Smooth muscle cell (in vitro differentiated cells): ENCODE data around the gene PTPN3. TPM values are rescaled to one million over a fixed set of nuclear protein-coding genes. Genes with fewer than 3 reads are reported as not detected.
"Not testable (repeated sequence)": the region's sequence is repeated elsewhere in the genome, so short reads cannot be mapped to it uniquely, and the experiment has no call there.

Experiments used
- DNase-seq: peaks from one replicate; lab custom pipeline; 2025; ENCODE audit not compliant: unreplicated experiment; lab: John Stamatoyannopoulos, UW
- H2AFZ ChIP-seq: fragments of 200-600 bp; sonication (generic); 2 replicates; pipeline ENCODE4 v1.6.0; 2016; ENCODE audit warnings: antibody characterized with exemption, low read depth, mild to moderate bottlenecking
- H3F3A ChIP-seq: fragments of 200-600 bp; sonication (generic); 2 replicates; pipeline ENCODE4 v1.6.0; 2017; ENCODE audit warnings: antibody characterized with exemption, low read depth
- H3K27ac ChIP-seq: fragments of 200-600 bp; sonication (generic); 2 replicates; pipeline ENCODE4 v1.5.1; 2016; ENCODE audit warnings: low read depth, mild to moderate bottlenecking
- H3K27me3 ChIP-seq: fragments of 200-600 bp; sonication (generic); 2 replicates; pipeline ENCODE4 v1.6.1; 2016; ENCODE audit warnings: low read depth, mild to moderate bottlenecking
- H3K36me3 ChIP-seq: fragments of 200-600 bp; sonication (generic); 2 replicates; pipeline ENCODE4 v1.5.1; 2016; ENCODE audit warnings: low read depth
- H3K4me1 ChIP-seq: fragments of 200-600 bp; sonication (generic); 2 replicates; pipeline ENCODE4 v1.5.1; 2016; ENCODE audit warnings: low read depth
- H3K4me2 ChIP-seq: fragments of 200-600 bp; sonication (generic); 2 replicates; pipeline ENCODE4 v1.6.0; 2016; ENCODE audit warnings: mild to moderate bottlenecking
- H3K4me3 ChIP-seq: fragments of 200-600 bp; sonication (generic); 2 replicates; pipeline ENCODE4 v1.5.1; 2016; ENCODE audit warnings: mild to moderate bottlenecking
- H3K79me2 ChIP-seq: fragments of 200-600 bp; sonication (generic); 2 replicates; pipeline ENCODE4 v1.6.0; 2016; ENCODE audit warnings: low read depth, mild to moderate bottlenecking
- H3K9ac ChIP-seq: fragments of 200-600 bp; sonication (generic); 2 replicates; pipeline ENCODE4 v1.6.0; 2016; ENCODE audit warnings: low read depth
- H3K9me3 ChIP-seq: fragments of 200-600 bp; sonication (generic); replicated peaks from 2 replicates; pipeline ENCODE4 v1.5.1; 2016; ENCODE audit warnings: low read depth
- H4K20me1 ChIP-seq: fragments of 200-600 bp; sonication (generic); 2 replicates; pipeline ENCODE4 v1.6.0; 2016; ENCODE audit warnings: low read depth
- WGBS: methylation state at CpG from one replicate; pipeline ENCODE4 v1.1.7; 2016; ENCODE audit warnings: low lambda C conversion rate; 5-methylcytosine and 5-hydroxymethylcytosine counted together
- polyA plus RNA-seq: library from polyadenylated mRNA; unstranded; fragments of >200 nt; fragmentation: Nextera tagmentation; extraction: Ambion mirVana; gene quantifications from 2 replicates; pipeline ENCODE4 v1.2.1, GENCODE V29; 2016
- total RNA-seq: library from RNA; depleted of rRNA; stranded (reverse); fragments of >200 nt; gene quantifications from 2 replicates; pipeline ENCODE4 v1.2.3, GENCODE V29; 2014
- TF ChIP-seq, protein P1 (sequence below): fragments of 200-600 bp; sonication (generic); IDR thresholded peaks from 2 replicates; pipeline ENCODE4 v1.5.1; 2017; ENCODE audit warnings: borderline replicate concordance, mild to moderate bottlenecking, antibody characterized with exemption; ENCODE audit not compliant: insufficient read depth, poor library complexity, severe bottlenecking

The PTPN3 gene
- total and polyA plus RNA-seq, 2 experiments from 2014 or later: 2.2 to 5.5 TPM

DNA sequence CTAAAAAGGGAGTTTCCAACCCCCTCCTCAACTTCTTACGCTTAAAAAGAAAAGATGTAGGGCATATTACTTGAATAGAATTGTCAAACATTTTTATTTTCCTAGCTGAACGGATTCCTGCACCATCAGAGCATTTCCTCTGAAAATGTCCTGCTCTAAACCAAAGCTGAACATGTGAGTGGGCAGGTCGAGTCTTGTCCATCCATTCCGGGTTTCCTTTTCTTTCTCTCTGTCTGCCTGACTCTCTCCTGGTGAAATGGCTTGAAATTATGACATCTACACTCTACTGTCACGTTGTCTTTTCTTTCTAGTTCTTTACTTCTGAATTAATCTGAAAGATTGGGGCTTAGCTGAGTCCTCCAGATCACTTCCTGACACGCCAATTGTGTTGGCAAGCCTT is 39.2 kb upstream of the PTPN3 start:
- peaks cover 21% of the 10 kb centered on the region for H3K27me3 ChIP-seq
- no peak overlapping the region for H3K9ac ChIP-seq
- no peaks in the 10 kb centered on the region for H4K20me1 ChIP-seq
- no peaks in the 10 kb centered on the region for H3K36me3 ChIP-seq
- H3K4me1 ChIP-seq: no peaks in the 10 kb centered on the region
- TF ChIP-seq, protein P1, sequence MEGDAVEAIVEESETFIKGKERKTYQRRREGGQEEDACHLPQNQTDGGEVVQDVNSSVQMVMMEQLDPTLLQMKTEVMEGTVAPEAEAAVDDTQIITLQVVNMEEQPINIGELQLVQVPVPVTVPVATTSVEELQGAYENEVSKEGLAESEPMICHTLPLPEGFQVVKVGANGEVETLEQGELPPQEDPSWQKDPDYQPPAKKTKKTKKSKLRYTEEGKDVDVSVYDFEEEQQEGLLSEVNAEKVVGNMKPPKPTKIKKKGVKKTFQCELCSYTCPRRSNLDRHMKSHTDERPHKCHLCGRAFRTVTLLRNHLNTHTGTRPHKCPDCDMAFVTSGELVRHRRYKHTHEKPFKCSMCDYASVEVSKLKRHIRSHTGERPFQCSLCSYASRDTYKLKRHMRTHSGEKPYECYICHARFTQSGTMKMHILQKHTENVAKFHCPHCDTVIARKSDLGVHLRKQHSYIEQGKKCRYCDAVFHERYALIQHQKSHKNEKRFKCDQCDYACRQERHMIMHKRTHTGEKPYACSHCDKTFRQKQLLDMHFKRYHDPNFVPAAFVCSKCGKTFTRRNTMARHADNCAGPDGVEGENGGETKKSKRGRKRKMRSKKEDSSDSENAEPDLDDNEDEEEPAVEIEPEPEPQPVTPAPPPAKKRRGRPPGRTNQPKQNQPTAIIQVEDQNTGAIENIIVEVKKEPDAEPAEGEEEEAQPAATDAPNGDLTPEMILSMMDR: no peak
- no peak for DNase-seq
- H3K9me3 ChIP-seq: no peaks in the 10 kb centered on the region
- H2AFZ ChIP-seq: peak overlapping the region; percentile 62
- WGBS: 75% methylated on average over 6 of the region's 6 CpGs
- peak overlapping the region; percentile 57 for H3K4me2 ChIP-seq
- no peaks in the 10 kb centered on the region for H3K79me2 ChIP-seq
- no peaks in the 10 kb centered on the region for H3F3A ChIP-seq
- H3K27ac ChIP-seq: peak overlapping the region; percentile 64
- no peak overlapping the region for H3K4me3 ChIP-seq

DNA sequence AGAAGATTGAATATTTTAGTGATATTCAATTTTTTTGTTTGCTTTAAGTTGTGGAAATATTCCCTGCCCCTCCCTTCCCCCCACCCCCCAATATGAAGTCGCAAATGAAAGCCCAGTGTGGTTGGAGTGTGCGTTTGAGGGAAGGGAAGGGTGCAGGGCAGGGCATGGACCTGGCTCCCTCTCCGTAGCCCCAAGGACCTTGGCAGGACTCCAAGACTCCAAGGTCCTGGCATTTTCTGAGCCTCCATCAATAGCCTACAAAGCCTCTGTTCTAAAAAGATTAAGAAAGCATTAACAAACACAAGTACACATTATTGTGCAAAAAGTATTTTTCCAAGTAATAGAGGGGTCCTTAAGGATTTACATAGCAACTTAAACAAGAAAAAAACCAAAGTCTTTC is 38.8 kb upstream of the PTPN3 start:
- Histone ChIP-seq H3K4me1 (no peaks in the 10 kb centered on the region), H3K9me3 (no peaks in the 10 kb centered on the region), H4K20me1 (no peaks in the 10 kb centered on the region), H3F3A (no peaks in the 10 kb centered on the region), H3K4me3 (no peak overlapping the region), H3K27ac (no peak overlapping the region), H3K9ac (no peak overlapping the region), H3K36me3 (no peaks in the 10 kb centered on the region), H2AFZ (no peak overlapping the region), H3K79me2 (no peaks in the 10 kb centered on the region), H3K27me3 (peaks cover 23% of the 10 kb centered on the region), H3K4me2 (peak overlapping the region; percentile 57)
- 55% methylated on average over 3 of the region's 3 CpGs for WGBS
- TF ChIP-seq, protein P1: no peak
- no peak for DNase-seq

DNA sequence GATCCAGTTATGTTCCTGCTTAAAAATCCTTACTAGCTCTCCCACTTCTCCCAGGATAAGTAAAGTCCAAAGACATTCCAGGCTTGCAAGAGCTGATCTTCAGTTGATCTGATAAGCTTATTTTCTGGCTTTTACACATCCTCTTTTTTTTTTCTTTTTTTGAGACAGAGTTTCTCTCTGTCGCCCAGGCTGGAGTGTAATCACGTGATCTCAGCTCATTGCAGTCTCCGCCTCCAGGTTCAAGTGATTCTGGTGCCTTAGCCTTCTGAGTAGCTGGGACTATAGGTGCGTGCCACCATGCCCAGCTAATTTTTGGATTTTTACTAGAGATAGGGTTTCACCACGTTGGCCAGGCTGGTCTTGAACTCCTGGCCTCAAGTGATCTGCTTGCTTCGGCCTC is 37.3 kb upstream of the PTPN3 start:
- no peak overlapping the region for H3K9ac ChIP-seq
- no peak overlapping the region for H3K4me3 ChIP-seq
- H3K36me3 ChIP-seq: no peaks in the 10 kb centered on the region
- 88% methylated on average over 6 of the region's 6 CpGs for WGBS
- H3K4me2 ChIP-seq: no peak overlapping the region
- no peaks in the 10 kb centered on the region for H3K4me1 ChIP-seq
- TF ChIP-seq, protein P1: no peak
- DNase-seq: no peak
- no peaks in the 10 kb centered on the region for H3K79me2 ChIP-seq
- H3F3A ChIP-seq: no peaks in the 10 kb centered on the region
- H2AFZ ChIP-seq: no peak overlapping the region
- H3K9me3 ChIP-seq: no peaks in the 10 kb centered on the region
- H4K20me1 ChIP-seq: no peaks in the 10 kb centered on the region
- H3K27me3 ChIP-seq: peaks cover 36% of the 10 kb centered on the region
- H3K27ac ChIP-seq: no peak overlapping the region

DNA sequence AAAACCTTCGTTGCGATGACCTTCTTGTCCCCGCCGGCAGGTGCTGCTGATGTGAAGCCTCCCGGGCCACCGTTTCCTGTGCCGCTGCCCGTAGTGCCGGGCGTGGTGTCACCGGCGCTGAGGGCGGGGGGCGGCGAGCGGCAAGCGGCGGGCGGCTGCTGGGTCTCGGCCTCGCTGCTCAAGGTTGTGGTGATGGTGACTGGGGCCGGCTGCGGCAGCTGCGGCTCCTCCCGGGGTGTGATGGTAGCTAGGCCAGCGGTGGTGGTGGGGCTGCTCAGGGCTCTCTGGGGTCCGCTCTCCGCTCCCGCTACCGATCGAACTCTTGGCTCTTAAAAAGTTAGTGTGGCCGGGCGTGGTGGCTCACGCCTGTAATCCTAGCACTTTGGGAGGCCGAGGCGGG is 36.0 kb upstream of the PTPN3 start:
- Histone ChIP-seq H3K27ac (no peak overlapping the region), H3K36me3 (no peaks in the 10 kb centered on the region), H3K79me2 (no peaks in the 10 kb centered on the region), H3K4me3 (no peak overlapping the region), H3K9me3 (no peaks in the 10 kb centered on the region), H3K4me2 (no peak overlapping the region), H3K4me1 (no peaks in the 10 kb centered on the region), H3F3A (no peaks in the 10 kb centered on the region), H3K27me3 (peaks cover 39% of the 10 kb centered on the region), H4K20me1 (no peaks in the 10 kb centered on the region), H2AFZ (no peak overlapping the region), H3K9ac (no peak overlapping the region)
- WGBS: 98% methylated on average over 34 of the region's 36 CpGs
- DNase-seq: no peak
- TF ChIP-seq, protein P1: no peak

DNA sequence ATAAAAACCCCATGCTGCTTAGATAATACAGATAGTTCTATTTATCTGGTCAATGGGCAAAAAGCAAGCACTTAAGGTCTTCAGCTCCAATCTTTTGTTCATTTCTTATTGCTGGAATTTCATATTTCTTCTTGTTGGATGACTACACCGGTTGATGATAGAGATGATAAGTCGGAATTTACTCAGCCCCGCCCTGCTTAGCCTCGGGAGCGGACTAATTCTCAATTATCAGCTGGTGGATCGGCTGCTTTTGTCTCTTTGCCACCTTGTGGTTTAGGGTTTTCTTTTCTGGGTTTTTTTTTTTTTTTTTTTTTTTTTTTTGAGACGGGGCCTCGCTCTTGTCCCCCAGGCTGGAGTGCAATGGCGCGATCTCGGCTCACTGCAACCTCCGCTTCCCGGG is 34.5 kb upstream of the PTPN3 start:
- not testable (repeated sequence) for H3K4me1 ChIP-seq, H2AFZ ChIP-seq, H3K9me3 ChIP-seq, H3K9ac ChIP-seq, H3F3A ChIP-seq, H3K36me3 ChIP-seq, H3K4me3 ChIP-seq, H4K20me1 ChIP-seq, H3K79me2 ChIP-seq, DNase-seq, H3K27ac ChIP-seq, H3K4me2 ChIP-seq
- 86% methylated on average over 6 of the region's 13 CpGs for WGBS
- H3K27me3 ChIP-seq: peaks cover 39% of the 10 kb centered on the region
